Posterior vena cava (tissue), 2 donors: Measurements from ENCODE around the gene KCTD1. TPM values are rescaled to one million over a fixed set of nuclear protein-coding genes. Genes with fewer than 3 reads are reported as not detected.

ENCODE experiments used
- DNase-seq: peaks from one replicate; pipeline ENCODE4 v3.0.0-alpha.2; 2020; ENCODE audit warnings: low spot score
- intact Hi-C, 2 donors: fragments of 100-400 bp; cut with DNase I; formaldehyde crosslinking; loops; one replicate each; pipeline versions ENCODE4 v1.14.1 to v1.14.2; 2022 to 2023
- total RNA-seq, 2 donors: library from RNA; stranded (reverse); fragmentation: NEBNext Ultra II Directional; extraction: Animal tissue kit (Norgen Biotek cat#: 25700); gene quantifications; one replicate each; pipeline ENCODE4 v1.2.1, GENCODE V29; 2021
- donor health status: DM: yes; HTN: yes; CAD: no.
- donor health status: DM: yes; HTN: yes; CAD: no.

Gene KCTD1
- total RNA-seq, 2 donors from 2014 or later, result 8.5 to 9.2 TPM

DNA sequence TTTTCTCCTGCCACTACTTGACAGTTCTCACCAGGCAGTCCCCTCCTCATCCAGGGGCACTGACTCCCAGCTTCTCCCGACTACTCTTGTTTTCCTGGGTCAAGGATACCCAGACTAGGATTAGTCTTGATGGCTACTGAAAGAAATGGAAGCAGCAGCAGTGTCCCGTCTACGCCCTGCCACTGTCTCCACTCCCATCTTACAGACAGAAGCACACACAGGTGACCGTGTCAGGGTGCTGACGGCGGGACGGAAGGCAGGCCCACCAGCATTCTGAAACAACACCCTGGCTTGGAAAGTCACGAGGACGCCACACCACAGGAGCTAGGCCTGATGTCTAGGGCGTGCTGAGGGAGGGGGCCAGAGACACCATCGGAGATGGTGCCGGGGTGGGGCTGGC is 82.9 kb downstream of the KCTD1 start:
- DNase-seq, result no peak
- intact Hi-C loops, result no loop called here

DNA sequence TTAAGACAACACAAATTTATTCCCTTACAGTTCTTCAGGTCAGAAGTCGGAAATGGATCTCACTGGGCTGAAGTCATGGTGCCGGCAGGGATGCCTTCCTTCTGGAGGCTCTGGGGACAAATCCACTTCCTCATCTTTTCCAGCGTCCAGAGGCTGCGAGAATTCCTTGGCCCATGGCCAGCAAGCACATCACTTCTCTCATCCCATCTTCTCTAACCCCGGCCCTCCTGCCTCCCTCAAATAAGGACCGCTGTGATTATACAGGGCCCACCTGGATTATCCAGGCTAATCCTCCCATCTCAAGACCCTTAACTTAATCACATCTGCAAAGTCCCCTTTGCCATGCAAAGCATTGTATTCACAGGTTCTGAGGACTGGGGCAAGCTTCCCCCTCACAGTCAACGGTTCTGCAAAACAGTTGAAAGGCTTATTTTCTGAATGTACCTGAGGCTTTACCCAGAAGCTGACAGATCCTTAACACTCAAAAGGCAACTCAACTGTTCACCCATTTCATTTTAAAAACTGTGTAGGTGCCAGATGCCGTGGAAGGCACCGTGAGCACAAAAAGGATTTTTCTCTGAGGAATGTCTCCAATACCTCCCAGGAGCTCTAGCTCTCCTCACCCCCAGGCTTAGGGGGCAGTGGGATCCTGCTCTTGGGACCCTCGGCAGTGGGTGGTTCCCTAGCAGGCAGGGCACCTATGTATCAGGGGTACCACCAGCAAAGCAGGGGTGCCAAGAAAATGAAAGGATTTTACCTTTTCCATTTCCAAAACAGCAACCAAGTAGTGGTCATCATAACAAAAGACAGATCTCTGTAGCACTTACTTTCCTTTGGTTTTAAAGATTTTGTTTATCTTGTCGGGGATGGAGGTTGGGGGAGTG is 84.0 kb downstream of the KCTD1 start:
- no peak for DNase-seq
- intact Hi-C loops, result no loop called here

DNA sequence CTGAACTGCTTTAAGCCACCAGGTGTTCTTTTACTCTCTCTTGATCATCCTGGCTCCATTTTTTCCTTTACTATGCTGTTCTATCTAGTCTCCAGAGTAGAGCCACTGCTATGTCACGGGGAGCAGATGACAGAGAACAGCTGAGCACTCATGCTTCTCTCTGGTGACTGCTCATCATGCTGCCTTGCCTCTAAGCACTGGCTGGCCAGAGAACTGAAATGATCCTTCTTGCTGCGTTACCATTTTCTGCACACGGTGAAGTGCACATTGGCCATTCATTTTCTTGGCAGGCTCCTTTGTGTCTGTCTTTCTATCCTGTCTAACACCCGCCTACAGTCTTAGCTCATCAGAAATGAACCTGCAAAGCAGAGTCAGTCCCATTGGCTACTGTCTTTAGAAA is 86.0 kb downstream of the KCTD1 start:
- no peak for DNase-seq
- intact Hi-C loops, result no loop called here

DNA sequence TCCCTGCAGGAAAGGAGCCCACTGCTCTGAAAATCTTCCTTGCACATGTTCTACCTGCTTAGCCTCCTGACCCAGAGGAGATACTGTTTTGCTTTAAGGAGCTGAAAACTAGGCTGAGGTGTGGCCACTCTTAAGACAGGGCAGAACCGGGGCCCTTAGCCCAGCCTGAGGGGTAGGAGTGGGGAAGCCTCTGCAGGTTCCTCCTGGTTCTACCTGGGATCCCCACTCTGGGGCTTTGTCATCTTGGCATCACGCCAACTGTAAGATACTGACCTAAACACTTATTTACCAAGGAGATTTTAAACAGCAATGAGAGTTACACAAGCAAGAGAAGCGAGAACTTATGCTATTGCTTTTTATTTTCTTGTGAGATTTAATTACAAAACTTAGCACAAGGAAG is 86.9 kb downstream of the KCTD1 start:
- intact Hi-C loops, result no loop called here
- DNase-seq, result no peak

DNA sequence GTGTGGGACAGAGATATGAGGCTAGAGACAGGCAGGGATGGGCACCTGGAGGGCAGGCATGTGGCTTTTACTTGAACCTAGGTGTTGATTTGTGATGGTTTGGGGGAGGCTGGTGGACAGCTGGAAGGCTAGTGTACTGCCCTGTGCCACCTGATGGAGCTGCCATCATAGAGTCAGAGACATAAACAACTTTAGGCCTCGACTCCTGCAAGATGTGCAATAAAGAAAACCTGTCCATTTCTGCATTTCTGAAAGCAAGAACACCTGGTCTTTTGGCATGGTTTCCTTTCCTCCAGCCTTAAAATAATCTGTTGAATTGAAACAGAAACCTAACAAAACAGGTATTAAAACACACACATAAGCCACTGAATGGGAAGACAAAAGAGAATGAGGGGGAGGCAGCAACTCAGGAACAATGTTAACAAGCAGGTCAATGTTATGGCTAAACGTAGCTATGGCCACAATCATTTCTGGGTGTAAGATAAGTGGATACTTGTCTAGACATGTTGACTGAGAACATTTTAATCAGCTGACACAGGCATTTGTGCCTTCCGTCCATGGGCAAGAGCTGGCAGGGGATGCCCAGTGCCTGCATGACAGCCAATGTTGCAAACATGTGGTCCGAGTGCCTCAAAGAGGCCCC is 87.8 kb downstream of the KCTD1 start:
- intact Hi-C loops, result no loop called here
- no peak for DNase-seq

DNA sequence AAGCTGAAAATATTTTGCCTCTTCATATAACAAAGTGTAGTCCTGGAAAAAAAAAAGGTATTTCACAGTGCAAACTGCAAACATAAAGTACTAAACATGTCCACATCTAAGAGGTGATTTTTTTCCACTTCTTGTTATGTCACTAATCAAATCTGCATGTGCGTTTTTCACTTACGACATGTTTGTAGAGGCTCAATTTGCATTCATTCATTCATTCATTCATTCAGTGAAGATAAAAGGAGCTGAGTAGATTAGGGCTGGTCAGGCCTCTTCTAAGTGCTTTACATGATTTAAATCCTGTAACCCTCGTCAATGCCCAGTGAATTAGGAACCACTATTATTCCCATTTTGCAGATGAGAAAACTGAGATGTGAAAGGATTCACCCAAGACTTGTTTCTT is 88.5 kb downstream of the KCTD1 start:
- intact Hi-C loops, result no loop called here

DNA sequence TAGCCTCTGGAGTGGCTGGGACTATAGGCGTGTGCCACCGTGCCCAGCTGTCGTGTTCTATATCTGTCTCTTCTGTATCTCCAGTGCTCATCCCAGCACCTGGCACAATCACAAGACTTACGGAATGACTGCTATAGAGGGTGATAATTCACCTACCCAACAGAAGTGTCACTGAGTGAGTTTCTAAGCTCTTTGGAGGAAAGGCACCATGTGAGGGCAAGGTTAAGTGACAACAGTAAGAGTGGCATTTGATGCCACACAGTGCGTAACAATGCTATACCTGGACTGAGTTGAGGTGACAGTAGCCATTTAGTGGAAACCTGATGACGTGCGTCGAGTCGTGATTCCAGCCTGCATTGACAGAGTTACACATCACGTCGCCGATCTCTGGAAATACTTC is 89.0 kb downstream of the KCTD1 start:
- DNase-seq, result no peak
- intact Hi-C loops, result no loop called here

More for the DNA sequence above, 88.5 kb downstream of the KCTD1 start:
- DNase-seq, result no peak

DNA sequence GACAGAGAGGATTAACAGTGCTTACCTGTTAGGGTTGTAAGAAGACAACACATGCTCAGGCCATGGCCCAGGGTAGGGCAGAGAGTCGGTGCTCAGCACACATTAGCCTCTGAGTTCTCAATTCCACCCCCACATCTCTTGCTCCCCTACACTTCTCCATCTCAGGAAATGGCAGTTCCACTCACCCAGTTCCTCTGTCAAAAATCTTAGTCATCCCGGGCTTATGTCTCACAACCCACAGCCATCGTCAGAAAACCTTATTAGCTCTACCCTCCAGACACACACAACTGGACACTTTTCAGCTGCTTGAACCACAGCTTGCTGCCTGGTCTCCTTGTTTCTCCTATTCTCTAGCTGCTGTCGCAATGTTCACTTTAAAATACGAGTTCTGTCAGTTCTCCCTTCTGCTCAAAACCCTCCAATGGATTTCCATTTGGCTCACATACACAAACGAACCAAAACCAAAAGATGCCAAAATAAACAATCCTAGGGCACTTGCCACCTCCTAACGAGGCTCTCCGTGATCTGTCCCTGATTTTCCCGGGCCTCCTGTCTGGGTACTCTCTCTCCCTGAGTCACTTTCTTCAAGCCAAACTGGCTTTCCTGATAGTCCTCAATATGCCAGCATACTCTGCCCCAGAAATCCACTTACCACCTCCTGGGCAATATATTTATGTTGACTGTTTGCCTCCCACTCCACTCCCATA is 89.7 kb downstream of the KCTD1 start:
- intact Hi-C loops, result no loop called here

DNA sequence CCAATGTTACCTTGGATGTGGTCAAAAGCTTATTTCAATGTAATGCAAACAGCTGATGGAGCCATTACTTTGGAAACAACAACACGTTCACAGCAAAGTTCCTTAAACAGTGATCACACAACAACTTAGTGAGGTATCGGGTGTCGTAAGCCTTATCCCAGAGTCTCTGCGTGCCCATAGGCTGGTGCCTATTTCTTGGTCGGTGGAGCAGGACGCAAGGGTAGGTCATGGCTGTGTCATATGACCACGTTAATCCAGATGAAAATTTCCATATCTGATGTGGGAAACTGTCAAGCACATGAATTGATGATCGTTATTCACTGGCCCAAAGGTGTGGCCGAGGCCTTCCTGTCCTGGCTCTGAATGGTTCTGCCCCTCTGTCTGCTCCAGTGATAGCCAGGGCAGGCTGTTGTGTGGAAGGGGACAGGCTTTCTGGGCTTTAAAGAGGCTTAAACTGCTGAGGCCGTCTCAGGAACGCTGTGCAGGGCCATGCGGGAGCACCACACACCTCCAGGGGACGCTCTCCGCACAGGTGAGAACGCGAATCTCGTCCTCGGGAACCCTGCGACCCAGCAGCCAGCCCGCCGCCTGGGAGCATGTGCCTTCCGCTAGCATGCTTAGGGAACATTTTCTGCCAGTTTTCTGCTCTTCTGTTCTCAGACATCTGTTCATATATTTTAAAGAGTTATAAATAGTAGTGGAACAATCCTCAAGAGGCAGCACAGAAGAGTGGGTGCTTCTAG is 90.6 kb downstream of the KCTD1 start:
- intact Hi-C loops, result no loop called here
- DNase-seq, result no peak

More for the DNA sequence above, 89.7 kb downstream of the KCTD1 start:
- DNase-seq, result no peak

DNA sequence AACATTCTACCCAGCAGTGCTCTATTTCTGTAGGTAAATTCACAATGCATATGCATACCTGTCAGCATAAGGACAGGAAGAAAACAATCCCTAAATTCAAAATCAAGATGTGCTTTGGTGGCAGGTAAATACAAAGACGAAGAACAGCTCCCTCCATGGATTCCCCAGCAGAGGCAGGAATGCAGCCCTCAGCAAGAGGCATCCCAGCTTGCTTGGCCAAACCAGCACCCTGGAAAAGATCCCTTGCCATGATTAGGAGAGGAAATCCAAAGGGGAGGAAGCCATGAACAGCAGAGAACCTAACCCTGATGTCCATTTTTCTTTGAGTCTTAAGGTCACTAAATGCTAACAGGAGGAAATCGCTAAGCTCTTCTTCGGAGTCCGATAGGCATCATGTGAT is 91.2 kb downstream of the KCTD1 start:
- intact Hi-C loops, result no loop called here
- DNase-seq, result no peak

DNA sequence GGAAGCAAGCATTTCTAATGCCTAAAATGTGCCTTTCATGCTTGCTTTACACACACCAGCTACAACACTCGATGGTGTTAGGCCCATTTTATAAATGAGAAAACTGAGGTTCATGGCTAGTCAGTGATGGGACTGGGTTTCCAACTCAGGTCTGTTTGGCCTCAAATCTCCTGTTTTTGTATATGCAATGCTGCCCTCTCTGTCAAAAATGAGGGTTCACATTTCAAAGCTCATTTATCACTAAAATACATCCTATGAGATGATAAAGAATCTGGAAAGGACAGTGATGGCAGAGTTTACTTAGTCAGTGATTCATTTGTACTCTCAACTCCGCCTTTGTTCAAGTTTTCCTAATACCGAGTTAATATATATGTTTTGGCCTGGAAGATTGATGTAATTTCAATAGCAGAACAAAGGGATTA is 92.3 kb downstream of the KCTD1 start:
- no peak for DNase-seq
- intact Hi-C loops, result no loop called here

DNA sequence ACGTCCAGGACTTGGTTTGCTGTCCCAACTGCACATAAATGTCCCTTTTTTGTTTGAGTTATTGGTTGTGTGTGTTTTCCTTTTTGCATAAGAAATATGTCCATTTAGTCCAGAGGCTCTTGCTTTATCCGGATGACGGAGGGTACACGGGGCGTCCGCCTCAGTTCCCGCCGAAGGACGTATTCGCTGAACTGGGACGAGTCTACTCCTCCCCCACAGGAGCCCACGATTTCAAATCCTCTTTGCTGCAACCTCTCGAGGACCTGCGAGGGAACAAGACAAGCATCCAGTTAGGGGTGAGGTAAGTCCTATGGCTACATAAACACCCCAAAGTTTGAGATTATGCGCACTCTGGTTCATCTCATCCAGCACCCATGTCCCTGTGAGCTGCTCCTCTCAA is 92.7 kb downstream of the KCTD1 start:
- intact Hi-C loops, result no loop called here
- no peak for DNase-seq

DNA sequence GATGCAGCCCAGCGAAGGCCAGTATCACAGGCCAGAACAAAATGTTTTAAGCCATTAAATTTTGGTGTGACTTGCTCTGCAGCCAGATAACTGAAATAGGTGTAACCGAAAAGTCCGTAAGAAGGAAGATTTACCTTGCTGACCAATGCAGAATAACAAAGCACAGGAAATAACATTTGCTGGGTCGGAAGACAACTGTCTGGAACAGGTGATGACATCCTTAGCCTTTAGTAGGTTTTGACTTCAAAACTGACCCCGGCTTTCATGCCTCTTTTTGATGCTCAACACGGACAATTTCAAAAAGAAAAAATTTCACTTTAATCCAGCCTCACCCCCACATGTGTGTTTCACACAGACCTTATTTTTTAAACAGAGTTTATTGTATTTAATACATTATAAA is 93.7 kb downstream of the KCTD1 start:
- intact Hi-C loops, result no loop called here
- no peak for DNase-seq

DNA sequence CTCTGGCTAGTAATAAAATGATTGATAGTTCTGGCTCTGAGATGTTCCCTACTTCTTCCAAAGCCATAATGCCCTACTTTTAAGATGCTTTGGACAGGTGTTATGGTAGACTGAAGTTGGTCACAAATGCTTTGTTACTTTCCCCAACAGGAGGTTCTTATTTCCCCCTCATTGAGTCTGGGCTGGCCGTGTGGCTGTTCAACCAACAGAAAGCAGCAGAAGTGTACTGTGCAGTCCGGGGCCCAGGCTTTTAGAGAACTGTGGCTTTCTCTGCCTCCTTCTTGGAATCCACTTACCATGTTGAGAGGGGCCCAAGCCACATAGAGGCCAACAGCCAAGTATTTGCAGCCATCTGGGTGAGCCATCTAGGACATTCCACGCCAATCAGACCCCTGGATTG is 94.2 kb downstream of the KCTD1 start:
- intact Hi-C loops, result no loop called here
- no peak for DNase-seq

DNA sequence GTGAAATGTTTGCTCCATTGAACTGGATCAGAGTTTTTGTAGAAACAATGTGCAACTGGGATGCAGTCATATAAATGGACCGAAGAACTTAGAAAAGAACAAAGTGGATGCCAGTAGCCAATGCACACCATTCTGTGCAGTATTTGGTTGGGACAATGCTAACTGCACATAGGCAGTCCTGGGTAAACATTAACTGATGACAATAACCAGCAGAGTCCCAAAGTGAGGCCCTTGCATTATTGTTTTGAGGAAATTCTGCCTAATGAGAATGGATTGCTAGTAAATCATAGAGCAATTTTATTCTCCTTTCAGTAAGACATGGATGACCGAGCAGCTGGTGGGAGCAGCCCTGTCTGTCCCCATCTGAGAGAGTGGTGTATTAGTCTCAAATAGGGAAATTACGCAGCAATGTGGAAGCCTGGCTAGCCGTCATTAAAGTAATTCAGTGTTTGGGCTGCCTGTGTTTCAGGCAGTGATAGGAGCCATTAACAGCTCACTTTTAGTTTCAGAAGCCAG is 94.9 kb downstream of the KCTD1 start:
- intact Hi-C loops, result no loop called here
- DNase-seq, result no peak

DNA sequence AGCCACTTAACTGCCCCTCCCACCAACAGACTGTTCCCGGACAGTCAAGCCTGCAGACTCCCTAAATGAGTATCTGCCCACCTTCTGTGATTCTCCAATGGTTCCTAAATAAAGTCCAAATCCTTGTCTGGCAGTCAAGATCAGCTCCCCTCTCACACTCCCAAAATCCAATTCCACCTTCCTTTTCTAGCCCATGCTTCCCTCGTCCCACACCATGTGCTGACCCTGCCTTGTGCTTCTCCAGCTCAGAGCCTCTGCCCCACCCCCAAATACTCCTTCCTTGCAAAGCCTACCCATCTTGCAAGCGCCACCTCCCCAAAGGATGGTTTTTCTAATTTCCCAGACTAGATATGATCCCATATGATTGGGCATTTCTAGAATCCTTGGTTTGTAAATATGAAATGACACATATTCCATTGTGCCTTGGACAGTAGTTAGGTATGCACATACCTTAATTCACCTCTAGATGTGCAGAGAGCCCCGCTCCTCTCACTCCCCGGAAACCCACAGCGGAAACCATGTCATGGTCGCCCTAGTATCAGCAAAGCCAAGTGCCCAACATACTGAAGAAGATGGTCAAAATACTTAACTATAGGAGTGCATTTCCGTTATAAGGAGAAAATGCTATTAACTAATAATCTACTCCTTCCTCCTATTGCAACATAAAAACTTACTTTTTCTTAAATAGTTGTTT is 97.2 kb downstream of the KCTD1 start:
- DNase-seq, result no peak
- intact Hi-C loops, result no loop called here

DNA sequence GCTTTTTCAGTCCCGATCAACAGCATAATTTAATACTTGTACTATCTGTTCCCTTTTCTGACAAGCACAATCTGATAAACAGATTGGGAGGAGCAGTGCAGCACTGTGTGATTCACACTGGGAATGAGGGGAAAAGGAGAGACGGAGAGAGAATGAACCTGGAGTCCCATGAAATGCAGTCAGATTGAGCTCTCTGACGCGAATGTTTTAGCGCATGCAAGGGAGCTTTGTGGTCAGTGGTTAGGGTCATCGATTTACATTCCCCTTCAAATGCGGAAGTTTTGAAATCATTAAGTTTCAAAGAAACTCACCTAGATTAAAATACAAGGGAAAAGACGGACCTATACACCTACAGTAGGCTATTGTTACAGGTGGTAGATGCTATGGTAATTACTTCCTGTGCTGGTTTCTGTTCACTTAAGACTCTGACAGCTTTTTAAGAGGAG is 99.6 kb downstream of the KCTD1 start:
- no peak for DNase-seq
- intact Hi-C loops, result no loop called here

DNA sequence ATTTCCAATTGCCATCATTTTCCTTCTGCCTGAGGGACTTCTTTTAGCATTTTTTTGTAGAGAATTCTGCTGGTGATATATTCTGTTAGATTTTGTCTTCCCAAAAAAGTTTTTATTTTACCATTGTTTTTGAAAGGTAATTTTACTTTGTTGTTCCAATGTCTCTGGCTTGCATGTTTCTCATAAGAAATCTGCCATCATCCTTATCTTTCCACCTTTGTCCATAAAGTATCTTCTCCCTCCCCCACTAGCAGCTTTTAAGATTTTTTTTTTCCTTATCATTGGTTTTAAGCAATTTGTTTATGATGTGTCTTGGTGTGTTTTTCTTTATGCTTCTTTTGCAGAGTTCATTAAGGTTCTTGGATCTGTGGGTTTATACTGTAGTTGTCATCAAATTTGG is 104.5 kb downstream of the KCTD1 start:
- intact Hi-C loops, result no loop called here
- DNase-seq, result no peak

DNA sequence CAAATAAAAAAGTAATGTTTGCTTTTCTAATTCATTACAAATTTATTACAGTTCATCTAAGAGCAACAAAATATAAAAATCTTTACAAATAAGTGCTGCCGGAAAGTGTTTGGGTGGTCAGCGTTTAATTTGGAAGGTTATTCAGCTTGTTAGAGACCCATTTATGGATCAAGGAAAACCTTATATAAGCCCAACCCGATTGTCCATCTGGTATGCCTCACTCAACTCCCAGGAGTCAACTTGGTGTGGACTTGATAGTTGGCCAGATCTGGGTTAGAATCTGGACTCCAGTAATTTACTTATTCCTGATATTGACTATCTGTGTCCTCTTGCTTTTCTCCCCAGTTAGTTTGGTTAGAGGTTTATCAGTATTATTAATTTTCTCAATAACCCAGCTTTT is 106.2 kb downstream of the KCTD1 start:
- DNase-seq, result no peak
- intact Hi-C loops, result no loop called here
